Hepatocyte (in vitro differentiated cells): ENCODE results near the gene GRIK1. TPM values are rescaled to one million over a fixed set of nuclear protein-coding genes. Genes with fewer than 3 reads are reported as not detected.

Source experiments
- DNase-seq: peaks from one replicate; pipeline ENCODE4 v3.0.0-alpha.2; 2016; ENCODE audit warnings: low spot score
- H2AFZ ChIP-seq: fragments of 200-600 bp; sonication (generic); 2 replicates; pipeline ENCODE4 v1.6.0; 2016; ENCODE audit warnings: antibody characterized with exemption, mild to moderate bottlenecking
- H3K27ac ChIP-seq: fragments of 200-600 bp; sonication (generic); 2 replicates; pipeline ENCODE4 v1.5.1; 2016; ENCODE audit warnings: mild to moderate bottlenecking
- H3K27me3 ChIP-seq: fragments of 200-600 bp; sonication (generic); 2 replicates; pipeline ENCODE4 v1.6.1; 2016
- H3K36me3 ChIP-seq: fragments of 200-600 bp; sonication (generic); replicated peaks from 2 replicates; pipeline ENCODE4 v1.5.1; 2016; ENCODE audit warnings: low read depth; ENCODE audit not compliant: insufficient read depth
- H3K4me1 ChIP-seq: fragments of 200-600 bp; sonication (generic); 2 replicates; pipeline ENCODE4 v1.5.1; 2016; ENCODE audit warnings: mild to moderate bottlenecking, moderate library complexity; ENCODE audit not compliant: insufficient read depth
- H3K4me2 ChIP-seq: fragments of 200-600 bp; sonication (generic); 2 replicates; pipeline ENCODE4 v1.6.0; 2016
- H3K4me3 ChIP-seq: fragments of 200-600 bp; sonication (generic); 2 replicates; pipeline ENCODE4 v1.5.1; 2016; ENCODE audit warnings: mild to moderate bottlenecking
- H3K79me2 ChIP-seq: fragments of 200-600 bp; sonication (generic); 2 replicates; pipeline ENCODE4 v1.6.0; 2017; ENCODE audit warnings: mild to moderate bottlenecking
- H3K9me2 ChIP-seq: fragments of 200-600 bp; sonication (generic); replicated peaks from 2 replicates; pipeline ENCODE4 v1.6.0; 2017; ENCODE audit warnings: mild to moderate bottlenecking; ENCODE audit not compliant: insufficient read depth
- H3K9me3 ChIP-seq: fragments of 200-600 bp; sonication (generic); 2 replicates; pipeline ENCODE4 v1.5.1; 2016; ENCODE audit warnings: low read depth, mild to moderate bottlenecking
- H4K20me1 ChIP-seq: fragments of 200-600 bp; sonication (generic); 2 replicates; pipeline ENCODE4 v1.6.0; 2016; ENCODE audit warnings: mild to moderate bottlenecking; ENCODE audit not compliant: insufficient read depth, poor library complexity, severe bottlenecking
- EZH2 ChIP-seq: fragments of 200-600 bp; sonication (generic); IDR thresholded peaks from 2 replicates; pipeline ENCODE4 v1.6.1; 2016; ENCODE audit warnings: antibody characterized with exemption, mild to moderate bottlenecking, borderline replicate concordance
- EZH2phosphoT487 ChIP-seq: fragments of 200-600 bp; sonication (generic); IDR thresholded peaks from one replicate; pipeline ENCODE4 v1.6.1; 2018; ENCODE audit warnings: antibody characterized with exemption, mild to moderate bottlenecking, low read depth, moderate library complexity; ENCODE audit not compliant: unreplicated experiment, severe bottlenecking
- WGBS: methylation state at CpG from one replicate; pipeline ENCODE4 v1.1.6; 2016; ENCODE audit warnings: low lambda C conversion rate; ENCODE audit errors: missing lambda C conversion rate; 5-methylcytosine and 5-hydroxymethylcytosine counted together
- polyA plus RNA-seq: library from polyadenylated mRNA; unstranded; fragments of >200 nt; fragmentation: Nextera tagmentation; extraction: Ambion mirVana; gene quantifications from 2 replicates; pipeline ENCODE4 v1.2.1, GENCODE V29; 2016
- total RNA-seq: library from RNA; depleted of rRNA; stranded (reverse); fragments of >200 nt; gene quantifications from 2 replicates; pipeline ENCODE4 v1.2.3, GENCODE V29; 2014
- TF ChIP-seq, protein P1 (sequence below): fragments of 200-600 bp; sonication (generic); IDR thresholded peaks from 2 replicates; pipeline ENCODE4 v1.5.1; 2016; ENCODE audit warnings: antibody characterized with exemption, mild to moderate bottlenecking; ENCODE audit not compliant: poor library complexity

GRIK1 gene
- total and polyA plus RNA-seq, 2 experiments from 2014 or later: 0.77 to 2.3 TPM

DNA sequence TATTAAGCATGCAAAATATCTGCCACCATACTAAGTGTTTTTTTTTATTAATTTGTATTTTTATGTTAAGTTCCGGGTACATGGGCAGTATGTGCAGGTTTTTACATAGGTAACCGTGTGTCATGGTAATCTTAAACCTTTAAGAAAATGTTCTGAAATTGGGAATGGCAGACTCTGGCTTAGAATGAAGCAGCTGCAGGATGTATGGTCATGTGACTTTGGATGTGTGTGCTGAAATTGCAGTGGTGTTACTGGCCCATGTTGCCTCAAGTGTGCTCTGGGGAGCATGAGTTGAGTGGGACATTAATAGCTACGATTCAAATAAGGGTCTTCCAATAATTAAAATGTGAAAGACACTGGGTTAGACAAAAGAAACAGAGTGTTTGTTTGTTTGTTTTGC is 6.7 kb downstream of the GRIK1 start:
- Histone ChIP-seq H3K36me3 (no peaks in the 10 kb centered on the region), H2AFZ (no peak overlapping the region), H3K79me2 (no peaks in the 10 kb centered on the region), H3K4me2 (no peak overlapping the region), H3K4me3 (no peak overlapping the region), H3K27ac (no peak overlapping the region), H3K9me2 (no peaks in the 10 kb centered on the region), H3K27me3 (peaks cover 23% of the 10 kb centered on the region), H3K4me1 (no peaks in the 10 kb centered on the region), H3K9me3 (no peaks in the 10 kb centered on the region), H4K20me1 (no peaks in the 10 kb centered on the region)
- TF ChIP-seq EZH2: no peak
- TF ChIP-seq EZH2phosphoT487: no peak
- TF ChIP-seq, protein P1, sequence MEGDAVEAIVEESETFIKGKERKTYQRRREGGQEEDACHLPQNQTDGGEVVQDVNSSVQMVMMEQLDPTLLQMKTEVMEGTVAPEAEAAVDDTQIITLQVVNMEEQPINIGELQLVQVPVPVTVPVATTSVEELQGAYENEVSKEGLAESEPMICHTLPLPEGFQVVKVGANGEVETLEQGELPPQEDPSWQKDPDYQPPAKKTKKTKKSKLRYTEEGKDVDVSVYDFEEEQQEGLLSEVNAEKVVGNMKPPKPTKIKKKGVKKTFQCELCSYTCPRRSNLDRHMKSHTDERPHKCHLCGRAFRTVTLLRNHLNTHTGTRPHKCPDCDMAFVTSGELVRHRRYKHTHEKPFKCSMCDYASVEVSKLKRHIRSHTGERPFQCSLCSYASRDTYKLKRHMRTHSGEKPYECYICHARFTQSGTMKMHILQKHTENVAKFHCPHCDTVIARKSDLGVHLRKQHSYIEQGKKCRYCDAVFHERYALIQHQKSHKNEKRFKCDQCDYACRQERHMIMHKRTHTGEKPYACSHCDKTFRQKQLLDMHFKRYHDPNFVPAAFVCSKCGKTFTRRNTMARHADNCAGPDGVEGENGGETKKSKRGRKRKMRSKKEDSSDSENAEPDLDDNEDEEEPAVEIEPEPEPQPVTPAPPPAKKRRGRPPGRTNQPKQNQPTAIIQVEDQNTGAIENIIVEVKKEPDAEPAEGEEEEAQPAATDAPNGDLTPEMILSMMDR: no peak
- DNase-seq: no peak
- WGBS: 80% methylated on average over 3 of the region's 3 CpGs

GRCh38 chr21:29928537-29928936 is 11.3 kb downstream of the GRIK1 start:
- no peak overlapping the region for H2AFZ ChIP-seq
- H4K20me1 ChIP-seq: no peaks in the 10 kb centered on the region
- 65% methylated on average over 4 of the region's 4 CpGs for WGBS

GRCh38 chr21:29920938-29921337 is 18.9 kb downstream of the GRIK1 start:
- WGBS: 85% methylated on average over 1 of the region's 1 CpG

More at GRCh38 chr21:29928537-29928936, 11.3 kb downstream of the GRIK1 start:
- H3K9me2 ChIP-seq: no peaks in the 10 kb centered on the region
- no peaks in the 10 kb centered on the region for H3K9me3 ChIP-seq
- DNase-seq: no peak
- TF ChIP-seq, protein P1: no peak
- TF ChIP-seq EZH2phosphoT487 (no peak), EZH2 (no peak)
- no peaks in the 10 kb centered on the region for H3K79me2 ChIP-seq
- no peaks in the 10 kb centered on the region for H3K4me1 ChIP-seq
- H3K27ac ChIP-seq: no peak overlapping the region
- H3K4me3 ChIP-seq: no peak overlapping the region
- no peaks in the 10 kb centered on the region for H3K36me3 ChIP-seq
- H3K27me3 ChIP-seq: peaks cover 2% of the 10 kb centered on the region
- H3K4me2 ChIP-seq: no peak overlapping the region

More at GRCh38 chr21:29920938-29921337, 18.9 kb downstream of the GRIK1 start:
- Histone ChIP-seq H2AFZ (no peak overlapping the region), H4K20me1 (no peaks in the 10 kb centered on the region), H3K27me3 (no peaks in the 10 kb centered on the region), H3K79me2 (no peaks in the 10 kb centered on the region), H3K27ac (no peak overlapping the region), H3K9me3 (no peaks in the 10 kb centered on the region), H3K4me1 (no peaks in the 10 kb centered on the region), H3K4me3 (no peak overlapping the region), H3K36me3 (no peaks in the 10 kb centered on the region), H3K9me2 (no peaks in the 10 kb centered on the region), H3K4me2 (no peak overlapping the region)
- TF ChIP-seq EZH2phosphoT487 (no peak), EZH2 (no peak)
- TF ChIP-seq, protein P1: no peak
- no peak for DNase-seq
